GM21528 (cell line): Measurements from ENCODE around the gene PIR.

Experiments
- ATAC-seq: cut with Tn5 transposase; IDR thresholded peaks from one replicate; pipeline ENCODE4 v1.9.1; 2021; ENCODE audit warnings: mild to moderate bottlenecking, moderate library complexity; ENCODE audit not compliant: unreplicated experiment, low FRiP score

PIR gene

DNA sequence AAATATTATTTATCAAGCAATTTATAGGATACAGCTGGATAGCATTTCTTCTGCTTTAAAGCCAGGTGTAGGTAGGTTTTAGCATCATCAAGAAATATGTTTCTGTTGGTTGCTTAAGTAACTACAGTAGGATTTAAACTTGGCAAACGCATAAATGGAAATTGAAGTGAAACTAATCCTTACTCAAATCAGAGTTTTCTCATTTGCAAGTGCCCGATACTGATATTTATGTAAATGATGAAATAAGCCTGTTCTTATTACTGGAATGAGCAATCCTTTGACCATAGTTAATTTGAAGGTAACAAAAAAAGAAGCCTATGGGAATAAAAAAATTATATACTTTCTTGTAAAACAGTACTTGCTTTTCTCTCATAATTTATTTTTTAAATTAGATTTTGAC, 134.6 kb downstream of the PIR start:
- ATAC-seq, result no peak

- no peak for ATAC-seq
Observed at GRCh38 chrX:15356444-15356843, 136.7 kb downstream of the PIR start.

DNA sequence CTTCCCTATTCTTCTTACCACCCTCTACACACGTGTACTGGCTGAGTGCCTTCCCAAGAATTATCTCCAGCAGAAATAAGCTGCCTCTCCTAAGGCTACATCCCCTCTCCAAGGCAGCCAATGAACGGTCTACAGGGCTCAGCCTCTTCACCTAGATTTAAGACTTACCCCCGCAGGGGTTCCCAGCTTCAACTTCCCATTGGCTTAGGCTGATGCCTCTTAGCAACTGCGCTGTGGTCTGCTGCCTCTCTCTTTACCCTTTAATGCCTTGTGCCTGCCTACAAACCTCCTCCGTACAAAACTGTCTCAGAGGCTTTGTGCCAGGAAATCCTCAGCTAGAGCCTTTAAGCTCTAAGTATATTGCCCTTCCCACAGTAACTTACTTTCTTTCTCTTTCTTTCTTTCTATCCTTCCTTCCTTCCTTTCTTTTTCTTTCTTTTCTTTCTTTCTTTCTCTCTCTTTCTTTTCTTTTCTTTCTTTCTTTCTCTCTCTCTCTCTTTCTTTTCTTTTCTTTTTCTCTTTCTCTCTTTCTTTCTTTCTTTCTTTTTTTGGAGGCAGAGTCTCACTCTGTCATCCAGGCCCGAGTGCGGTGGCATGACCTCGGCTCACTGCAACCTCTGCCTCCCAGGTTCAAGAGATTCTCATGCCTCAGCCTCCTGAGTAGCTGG, 142.7 kb downstream of the PIR start:
- ATAC-seq, result no peak

- no peak for ATAC-seq
Observed at GRCh38 chrX:15349046-15349445, 144.1 kb downstream of the PIR start.

- ATAC-seq, result no peak
Observed at GRCh38 chrX:15345976-15346375, 147.2 kb downstream of the PIR start.

DNA sequence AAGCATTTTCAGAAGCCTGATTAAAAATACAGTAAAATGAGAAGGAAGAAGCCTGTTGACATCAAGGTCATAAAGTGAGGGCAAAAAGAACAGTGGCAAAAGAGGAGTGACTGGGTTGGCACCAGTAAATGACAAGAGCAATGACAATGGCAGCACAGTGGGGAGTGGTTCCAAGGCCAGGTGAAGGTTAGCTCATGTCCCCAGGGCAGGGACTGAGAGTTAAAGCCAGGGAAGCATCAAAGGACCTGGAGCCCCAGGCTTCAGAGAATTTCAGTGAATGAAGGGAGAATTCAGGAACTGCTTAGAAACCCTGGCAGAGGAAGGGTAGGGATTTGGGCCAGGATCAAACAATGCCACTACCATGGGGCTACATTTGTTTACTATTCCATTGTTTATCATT, 149.0 kb downstream of the PIR start:
- no peak for ATAC-seq

- no peak for ATAC-seq
Observed at GRCh38 chrX:15343075-15343476, 150.1 kb downstream of the PIR start.

DNA sequence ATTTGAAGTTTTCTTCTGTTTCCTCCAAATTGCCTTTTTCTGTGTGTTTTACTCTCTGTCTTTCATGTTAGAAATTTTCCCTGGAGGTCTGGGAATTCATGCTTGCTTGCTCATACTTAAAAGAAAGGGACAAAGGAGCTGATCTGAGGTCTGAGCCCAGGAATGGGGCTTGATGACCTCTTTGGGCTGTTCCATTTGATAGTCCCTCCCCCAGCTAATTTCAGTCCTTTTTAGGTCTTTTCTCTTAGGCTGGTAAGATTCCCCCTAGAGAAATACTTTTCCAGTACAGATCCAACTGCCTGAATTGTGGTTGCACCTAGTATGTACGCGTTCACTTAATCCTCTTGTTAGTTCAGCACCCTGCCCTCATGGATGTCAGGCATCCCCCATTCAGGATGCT, 152.3 kb downstream of the PIR start:
- ATAC-seq, result no peak

DNA sequence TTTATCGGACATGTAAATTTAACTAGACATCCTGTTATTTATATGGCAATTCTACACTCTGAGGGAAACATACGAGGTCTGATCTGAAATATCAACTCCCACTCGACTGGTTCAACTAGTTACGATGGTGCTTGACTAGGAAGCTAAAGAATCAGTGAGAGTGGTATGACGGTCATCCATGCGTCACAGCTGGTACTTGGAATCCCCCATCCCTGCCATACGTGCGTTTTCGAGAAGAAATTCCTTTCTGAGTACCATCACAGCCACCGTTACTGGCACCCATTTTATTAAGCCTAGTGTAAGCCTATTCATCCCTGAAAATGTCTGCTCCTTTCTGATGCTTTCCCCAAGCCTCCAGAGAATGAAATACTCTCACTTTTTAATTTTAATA, 157.1 kb downstream of the PIR start:
- no peak for ATAC-seq

GRCh38 chrX:15335135-15336022, 157.8 kb downstream of the PIR start, which contains the start of gene PIGA:
Gene PIGA, minus strand, starts transcription at chrX:15335523. Its CDS starts 3,593 bp downstream, at chrX:15331930.
- ATAC-seq, result peak; percentile 100
